Spleen (tissue), 11 donors: ENCODE results near the gene PARD3B. TPM values are rescaled to one million over a fixed set of nuclear protein-coding genes. Genes with fewer than 3 reads are reported as not detected.

Experiments
- DNase-seq: peaks from one replicate; pipeline ENCODE4 v3.0.0-alpha.2; 2020
- H3K27ac ChIP-seq, 8 donors: fragments of 200-600 bp; sonication (generic) in 7 of 8; 1 replicate in 4 of 8; 2 replicates in 4 of 8; pipeline versions ENCODE4 v1.5.0 to v1.8.0; 2016 to 2021; ENCODE audit warnings: inconsistent platforms in 4 of 8, mild to moderate bottlenecking in 4 of 8, moderate library complexity in 1 of 8
- H3K27me3 ChIP-seq, 7 donors: fragments of 200-600 bp; sonication (generic) in 6 of 7; replicated peaks in 1 of 7; 1 replicate in 4 of 7; 2 replicates in 3 of 7; pipeline versions ENCODE4 v1.5.0 to v1.8.0; 2016 to 2021; ENCODE audit warnings: inconsistent platforms in 3 of 7, mild to moderate bottlenecking in 1 of 7
- H3K36me3 ChIP-seq, 6 donors: fragments of 200-600 bp; sonication (generic) in 5 of 6; 1 replicate in 4 of 6; 2 replicates in 2 of 6; pipeline versions ENCODE4 v1.5.0 to v1.8.0; 2016 to 2021; ENCODE audit warnings: inconsistent platforms in 2 of 6
- H3K4me1 ChIP-seq, 6 donors: fragments of 200-600 bp; sonication (generic) in 5 of 6; 1 replicate in 3 of 6; 2 replicates in 3 of 6; pipeline versions ENCODE4 v1.5.0 to v1.8.0; 2016 to 2021; ENCODE audit warnings: inconsistent platforms in 3 of 6
- H3K4me3 ChIP-seq, 8 donors: fragments of 200-600 bp; sonication (generic) in 7 of 8; 1 replicate in 4 of 8; 2 replicates in 4 of 8; pipeline versions ENCODE4 v1.5.0 to v1.8.0; 2016 to 2021; ENCODE audit warnings: inconsistent platforms in 4 of 8, mild to moderate bottlenecking in 4 of 8, moderate library complexity in 2 of 8
- H3K9me3 ChIP-seq, 8 donors: fragments of 200-600 bp; sonication (generic) in 7 of 8; 1 replicate in 4 of 8; 2 replicates in 4 of 8; pipeline versions ENCODE4 v1.5.0 to v1.8.0; 2016 to 2021; ENCODE audit warnings: inconsistent platforms in 4 of 8
- CTCF ChIP-seq, 11 experiments: fragments of 200-600 bp in 7 of 11; fragments of 450-650 bp in 4 of 11; sonication (generic) in 4 of 11; IDR thresholded peaks in 8 of 11; conservative IDR thresholded peaks in 3 of 11; 1 replicate in 7 of 11; 2 replicates in 4 of 11; pipeline versions ENCODE4 v1.4.0 to v1.8.0; 2016 to 2021; ENCODE audit warnings: antibody characterized with exemption in 11 of 11, inconsistent platforms in 4 of 11, mild to moderate bottlenecking in 1 of 11
- POLR2A ChIP-seq, 3 donors: fragments of 450-650 bp; IDR thresholded peaks; one replicate each; pipeline ENCODE4 v1.5.1; 2017; ENCODE audit warnings: antibody characterized with exemption in 3 of 3, mild to moderate bottlenecking in 1 of 3
- POLR2AphosphoS5 ChIP-seq, 3 donors: sonication (generic); formaldehyde crosslinking; IDR thresholded peaks; one replicate each; pipeline ENCODE4 v1.5.1; 2017; ENCODE audit warnings: antibody characterized with exemption in 3 of 3
- WGBS, 5 donors: extraction: QIAGEN DNeasy Blood & Tissue Kit in 3 of 5; methylation state at CpG; one replicate each; pipeline versions ENCODE4 v1.1.5 to v1.1.7; 2013 to 2018; 5-methylcytosine and 5-hydroxymethylcytosine counted together
- intact Hi-C: fragments of 100-400 bp; cut with DNase I; formaldehyde crosslinking; loops from one replicate; pipeline ENCODE4 v1.15.0; 2023; ENCODE audit warnings: low total_unique reads
- polyA plus RNA-seq, 3 donors: library from polyadenylated mRNA; stranded (reverse); fragments of 200-250 nt; gene quantifications; one replicate each; pipeline ENCODE4 v1.2.1, GENCODE V29; 2013
- total RNA-seq, 7 donors: library from RNA; depleted of rRNA in 3 of 7; stranded (reverse); fragments of >200 nt in 3 of 7; fragmentation: NEBNext Ultra II Directional in 4 of 7; extraction: Animal tissue kit (Norgen Biotek cat#: 25700) in 4 of 7; gene quantifications; one replicate each; pipeline versions ENCODE4 v1.1.0 to v1.2.1, GENCODE V29; 2016 to 2021
- donor health status: healthy with polysubstance abuse.
- donor health status: DM: no; HTN: no; CAD: no; lungs with moderate emphysema.
- donor health status: DM: no; HTN: no; CAD: no.
- donor health status: Bipolar disorder and iron deficiency.
- donor health status: healthy.
- donor health status: DM: no; HTN: no; CAD: no.
- donor health status: DM: yes; HTN: yes; CAD: no.

PARD3B gene
- total and polyA plus RNA-seq, 10 donors: 0.85 to 27.8 (median 14.7) TPM

GRCh38 chr2:205387350-205388055, 842.2 kb downstream of the PARD3B start:
- Histone ChIP-seq H3K36me3 (no peaks in the 10 kb centered on the region), H3K4me1 (no peaks in the 10 kb centered on the region), H3K27ac (no peak overlapping the region), H3K4me3 (no peak overlapping the region), H3K9me3 (no peaks in the 10 kb centered on the region), H3K27me3 (no peaks in the 10 kb centered on the region)
- no peak for DNase-seq
- no peak for TF ChIP-seq CTCF (IDR thresholded peaks at IDR 0.05 in 8 of 11, conservative IDR thresholded peaks at IDR 0.05 in 3 of 11)
- TF ChIP-seq POLR2A (IDR thresholded peaks at IDR 0.05): no peak
- TF ChIP-seq POLR2AphosphoS5 (IDR thresholded peaks at IDR 0.05): no peak
- 82 to 91% (median 84%) methylated on average over 5 of the region's 5 CpGs for WGBS, 5 donors
- intact Hi-C loops: no loop called here

DNA sequence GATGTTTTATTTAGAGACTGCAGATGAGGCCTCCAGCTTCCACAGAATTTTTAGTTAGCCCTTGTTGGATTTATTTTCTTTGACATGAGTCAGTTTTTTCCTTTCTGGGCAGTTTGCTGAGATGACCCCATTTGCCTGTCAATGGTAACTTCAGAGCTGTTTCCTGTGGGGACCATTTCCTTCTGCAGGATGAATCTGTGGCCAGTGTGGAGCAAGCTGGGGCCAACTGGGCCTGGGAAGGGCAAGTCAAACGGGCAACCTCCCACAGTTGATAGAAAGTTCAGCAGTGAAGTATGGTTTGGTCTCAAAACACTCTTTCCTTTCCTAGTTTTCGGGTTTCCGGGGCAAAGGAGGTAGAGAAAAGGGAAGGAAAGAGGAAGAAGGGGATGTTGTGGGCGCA, 845.6 kb downstream of the PARD3B start:
- Histone ChIP-seq H3K9me3 (no peaks in the 10 kb centered on the region), H3K27me3 (no peaks in the 10 kb centered on the region), H3K36me3 (no peaks in the 10 kb centered on the region), H3K4me3 (no peak overlapping the region), H3K27ac (no peak overlapping the region), H3K4me1 (no peaks in the 10 kb centered on the region)
- DNase-seq: no peak
- TF ChIP-seq POLR2AphosphoS5 (IDR thresholded peaks at IDR 0.05): no peak
- TF ChIP-seq POLR2A (IDR thresholded peaks at IDR 0.05): no peak
- no peak for TF ChIP-seq CTCF (IDR thresholded peaks at IDR 0.05 in 8 of 11, conservative IDR thresholded peaks at IDR 0.05 in 3 of 11)
- intact Hi-C loops: no loop called here
- WGBS, 5 donors: 71 to 84% (median 75%) methylated on average over 4 of the region's 4 CpGs

- 90 to 97% (median 96%) methylated on average over 6 of the region's 6 CpGs for WGBS, 5 donors
- no peaks in the 10 kb centered on the region for H3K36me3 ChIP-seq
- no peak overlapping the region for H3K27ac ChIP-seq
- H3K27me3 ChIP-seq: no peaks in the 10 kb centered on the region
- H3K9me3 ChIP-seq: no peaks in the 10 kb centered on the region
- no peaks in the 10 kb centered on the region for H3K4me1 ChIP-seq
- DNase-seq: no peak
- intact Hi-C loops: no loop called here
- no peak overlapping the region for H3K4me3 ChIP-seq
- TF ChIP-seq POLR2A (IDR thresholded peaks at IDR 0.05) (no peak), POLR2AphosphoS5 (IDR thresholded peaks at IDR 0.05) (no peak), CTCF (IDR thresholded peaks at IDR 0.05 in 8 of 11, conservative IDR thresholded peaks at IDR 0.05 in 3 of 11) (no peak)
Measured at GRCh38 chr2:205401511-205401910, 856.2 kb downstream of the PARD3B start.

- no peak for DNase-seq
- intact Hi-C loops: no loop called here
- Histone ChIP-seq H3K36me3 (no peaks in the 10 kb centered on the region), H3K27me3 (no peaks in the 10 kb centered on the region), H3K4me1 (no peaks in the 10 kb centered on the region), H3K4me3 (no peak overlapping the region), H3K27ac (no peak overlapping the region), H3K9me3 (no peaks in the 10 kb centered on the region)
- 73 to 86% (median 75%) methylated on average over 2 of the region's 2 CpGs for WGBS, 5 donors
- TF ChIP-seq POLR2AphosphoS5 (IDR thresholded peaks at IDR 0.05): no peak
- TF ChIP-seq POLR2A (IDR thresholded peaks at IDR 0.05): no peak
- no peak for TF ChIP-seq CTCF (IDR thresholded peaks at IDR 0.05 in 8 of 11, conservative IDR thresholded peaks at IDR 0.05 in 3 of 11)
Measured at GRCh38 chr2:205402011-205402410, 856.7 kb downstream of the PARD3B start.
